Kidney glomerular epithelial cell (primary cell): ENCODE results near the gene DOCK9.

ENCODE experiments used
- DNase-seq: peaks from one replicate; lab custom pipeline; 2025; lab: John Stamatoyannopoulos, UW

The DOCK9 gene

GRCh38 chr13:98796191-98796590 is 181.7 kb downstream of the DOCK9 start:
- DNase-seq, result no peak

GRCh38 chr13:98795220-98795619 is 182.6 kb downstream of the DOCK9 start:
- DNase-seq, result no peak

- no peak for DNase-seq
These were observed 183.4 kb downstream of the DOCK9 start for GRCh38 chr13:98794498-98794897.

- DNase-seq, result no peak
These were observed 184.9 kb downstream of the DOCK9 start for GRCh38 chr13:98792785-98793495.

- no peak for DNase-seq
These were observed 185.5 kb downstream of the DOCK9 start for GRCh38 chr13:98792321-98792720.

- no peak for DNase-seq
These were observed 186.3 kb downstream of the DOCK9 start for GRCh38 chr13:98791611-98792010.

GRCh38 chr13:98787996-98788395 is 189.9 kb downstream of the DOCK9 start:
- no peak for DNase-seq

- no peak for DNase-seq
These were observed 190.7 kb downstream of the DOCK9 start for GRCh38 chr13:98787173-98787572.

GRCh38 chr13:98786023-98786422 is 191.8 kb downstream of the DOCK9 start:
- no peak for DNase-seq

GRCh38 chr13:98785405-98785804 is 192.5 kb downstream of the DOCK9 start:
- DNase-seq, result no peak

GRCh38 chr13:98784666-98785065 is 193.2 kb downstream of the DOCK9 start:
- DNase-seq, result no peak

- DNase-seq, result no peak
These were observed 193.9 kb downstream of the DOCK9 start for GRCh38 chr13:98783856-98784478.

GRCh38 chr13:98782654-98783053 is 195.2 kb downstream of the DOCK9 start:
- no peak for DNase-seq

- DNase-seq, result no peak
These were observed 196.0 kb downstream of the DOCK9 start for GRCh38 chr13:98781905-98782304.

- no peak for DNase-seq
These were observed 196.4 kb downstream of the DOCK9 start for GRCh38 chr13:98781470-98781869.

- DNase-seq, result no peak
These were observed 196.8 kb downstream of the DOCK9 start for GRCh38 chr13:98781045-98781444.

GRCh38 chr13:98780451-98780850 is 197.4 kb downstream of the DOCK9 start:
- no peak for DNase-seq

- DNase-seq, result no peak
These were observed 198.2 kb downstream of the DOCK9 start for GRCh38 chr13:98779695-98780094.

- DNase-seq, result no peak
These were observed 199.1 kb downstream of the DOCK9 start for GRCh38 chr13:98778749-98779148.

GRCh38 chr13:98776644-98777043 is 201.2 kb downstream of the DOCK9 start:
- DNase-seq, result no peak

GRCh38 chr13:98775844-98776598 is 201.8 kb downstream of the DOCK9 start:
- DNase-seq, result peak; percentile 57

- DNase-seq, result no peak
These were observed 202.5 kb downstream of the DOCK9 start for GRCh38 chr13:98775386-98775785.

- no peak for DNase-seq
These were observed 203.1 kb downstream of the DOCK9 start for GRCh38 chr13:98774776-98775175.
